ENCODE measurements around the gene TTC13. TPM values are rescaled to one million over a fixed set of nuclear protein-coding genes. Genes with fewer than 3 reads are reported as not detected.

Gene TTC13
- total and polyA plus RNA-seq, 4 donors = 2.6 to 17.5 (median 6.8) TPM

DNA sequence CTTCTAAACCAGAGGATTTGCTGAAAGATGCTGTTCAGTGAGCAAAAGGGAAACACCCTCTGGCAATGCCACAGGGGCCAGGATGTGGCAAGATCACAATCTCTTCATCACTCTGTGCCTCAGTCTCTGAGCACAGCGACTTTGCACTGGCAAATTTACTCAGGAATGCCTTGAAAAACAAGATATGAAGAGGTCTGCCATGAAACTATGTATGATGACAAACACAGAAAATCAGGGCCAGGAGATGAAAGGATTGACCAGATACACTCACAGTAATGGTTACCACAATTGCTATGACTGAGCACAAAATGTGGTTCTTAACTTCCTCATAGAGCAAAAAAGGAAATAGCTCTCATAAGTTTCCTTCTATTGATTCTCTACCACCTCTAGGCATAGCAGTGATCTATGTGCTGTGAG lies 5.8 kb downstream of the TTC13 start:
- Histone ChIP-seq H3K4me1 (ENCODE audit: control insufficient read depth in 4 of 4, insufficient read depth in 4 of 4, low read length in 3 of 4) (peaks cover 0 to 10% (median 9%) of the 10 kb centered on the region in 4 donors), H3K9me3 (ENCODE audit: control insufficient read depth in 4 of 4, low read length in 3 of 4) (no peaks in the 10 kb centered on the region), H3K27ac (ENCODE audit: low read depth in 1 of 2, low read length in 2 of 2) (no peak overlapping the region), H3K4me3 (ENCODE audit: low read depth in 1 of 3, low read length in 3 of 3) (no peak overlapping the region), H3K36me3 (ENCODE audit: control insufficient read depth in 4 of 4, insufficient read depth in 3 of 4, low read depth in 1 of 4, low read length in 3 of 4) (peaks cover 0 to 7% (median 0%) of the 10 kb centered on the region in 4 donors), H3K9ac (ENCODE audit: low read depth in 1 of 2, low read length in 2 of 2) (no peak overlapping the region), H3K27me3 (ENCODE audit: control insufficient read depth in 4 of 4, insufficient read depth in 4 of 4, low read length in 3 of 4) (no peaks in the 10 kb centered on the region)
- 83% methylated on average over 1 of the region's 1 CpG for WGBS
- no peak for DNase-seq (ENCODE audit: low spot score)
- TF ChIP-seq FOXA2 (IDR thresholded peaks at IDR 0.05) (no peak), EGR1 (IDR thresholded peaks at IDR 0.05; ENCODE audit: low read depth in 2 of 2) (no peak), YY1 (IDR thresholded peaks at IDR 0.05) (no peak), HNF4A (conservative IDR thresholded peaks at IDR 0.05) (no peak), TAF1 (conservative IDR thresholded peaks at IDR 0.05) (no peak)
- TF ChIP-seq, protein P1, sequence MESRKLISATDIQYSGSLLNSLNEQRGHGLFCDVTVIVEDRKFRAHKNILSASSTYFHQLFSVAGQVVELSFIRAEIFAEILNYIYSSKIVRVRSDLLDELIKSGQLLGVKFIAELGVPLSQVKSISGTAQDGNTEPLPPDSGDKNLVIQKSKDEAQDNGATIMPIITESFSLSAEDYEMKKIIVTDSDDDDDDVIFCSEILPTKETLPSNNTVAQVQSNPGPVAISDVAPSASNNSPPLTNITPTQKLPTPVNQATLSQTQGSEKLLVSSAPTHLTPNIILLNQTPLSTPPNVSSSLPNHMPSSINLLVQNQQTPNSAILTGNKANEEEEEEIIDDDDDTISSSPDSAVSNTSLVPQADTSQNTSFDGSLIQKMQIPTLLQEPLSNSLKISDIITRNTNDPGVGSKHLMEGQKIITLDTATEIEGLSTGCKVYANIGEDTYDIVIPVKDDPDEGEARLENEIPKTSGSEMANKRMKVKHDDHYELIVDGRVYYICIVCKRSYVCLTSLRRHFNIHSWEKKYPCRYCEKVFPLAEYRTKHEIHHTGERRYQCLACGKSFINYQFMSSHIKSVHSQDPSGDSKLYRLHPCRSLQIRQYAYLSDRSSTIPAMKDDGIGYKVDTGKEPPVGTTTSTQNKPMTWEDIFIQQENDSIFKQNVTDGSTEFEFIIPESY (IDR thresholded peaks at IDR 0.05) = no peak

DNA sequence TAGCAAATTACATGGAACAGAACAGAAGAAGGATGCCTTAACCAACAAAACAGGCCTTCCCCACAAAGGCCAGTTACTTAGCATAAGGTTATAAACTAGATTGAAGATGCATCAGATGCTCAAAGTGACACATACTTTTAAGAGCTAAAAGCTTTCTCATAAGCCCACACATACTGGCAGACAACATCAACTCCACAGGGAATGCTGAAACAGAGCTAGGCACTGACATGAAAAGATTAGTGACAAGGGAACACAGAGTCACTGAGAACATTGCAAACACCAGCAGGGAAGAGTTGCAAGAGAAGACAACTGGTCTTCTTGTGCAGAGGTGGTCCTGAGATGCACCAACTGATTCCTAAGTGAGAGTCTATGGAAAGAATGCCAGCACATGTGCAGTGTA lies 6.9 kb downstream of the TTC13 start:
- TF ChIP-seq TAF1 (conservative IDR thresholded peaks at IDR 0.05) (no peak), HNF4A (conservative IDR thresholded peaks at IDR 0.05) (no peak)
- peaks cover 0 to 5% (median 3%) of the 10 kb centered on the region in 4 donors for H3K4me1 ChIP-seq (ENCODE audit: control insufficient read depth in 4 of 4, insufficient read depth in 4 of 4, low read length in 3 of 4)
- no peak overlapping the region for H3K27ac ChIP-seq (ENCODE audit: low read depth in 1 of 2, low read length in 2 of 2)
- no peaks in the 10 kb centered on the region for H3K27me3 ChIP-seq (ENCODE audit: control insufficient read depth in 4 of 4, insufficient read depth in 4 of 4, low read length in 3 of 4)
- no peak overlapping the region for H3K4me3 ChIP-seq (ENCODE audit: low read depth in 1 of 3, low read length in 3 of 3)
- DNase-seq (ENCODE audit: low spot score) = no peak
- H3K36me3 ChIP-seq (ENCODE audit: control insufficient read depth in 4 of 4, insufficient read depth in 3 of 4, low read depth in 1 of 4, low read length in 3 of 4) = peaks cover 0 to 7% (median 0%) of the 10 kb centered on the region in 4 donors
- no peak overlapping the region for H3K9ac ChIP-seq (ENCODE audit: low read depth in 1 of 2, low read length in 2 of 2)
- no peaks in the 10 kb centered on the region for H3K9me3 ChIP-seq (ENCODE audit: control insufficient read depth in 4 of 4, low read length in 3 of 4)

DNA sequence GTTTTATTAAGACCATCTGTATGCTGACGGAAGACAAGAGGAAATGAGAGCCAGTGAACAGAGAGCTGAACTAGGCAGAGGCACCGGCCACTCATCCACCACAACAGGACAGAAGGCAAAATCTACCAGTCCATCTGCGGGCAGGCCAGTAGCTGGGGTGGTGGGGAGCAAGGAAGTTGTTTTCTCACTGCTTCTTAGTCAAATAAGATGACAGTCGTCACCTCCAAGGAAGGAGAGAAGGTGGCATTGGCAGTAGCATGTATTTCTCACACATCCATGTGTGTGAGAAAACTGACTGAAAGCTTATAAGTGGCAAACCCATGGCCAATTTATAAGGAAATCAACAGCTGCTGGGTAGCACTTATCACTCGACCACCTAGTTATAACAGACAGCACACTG lies 8.2 kb downstream of the TTC13 start:
- Histone ChIP-seq H3K9me3 (ENCODE audit: control insufficient read depth in 4 of 4, low read length in 3 of 4) (no peaks in the 10 kb centered on the region), H3K27me3 (ENCODE audit: control insufficient read depth in 4 of 4, insufficient read depth in 4 of 4, low read length in 3 of 4) (no peaks in the 10 kb centered on the region), H3K27ac (ENCODE audit: low read depth in 1 of 2, low read length in 2 of 2) (no peak overlapping the region), H3K4me1 (ENCODE audit: control insufficient read depth in 4 of 4, insufficient read depth in 4 of 4, low read length in 3 of 4) (peaks cover 3 to 7% (median 5%) of the 10 kb centered on the region in 4 donors), H3K4me3 (ENCODE audit: low read depth in 1 of 3, low read length in 3 of 3) (no peak overlapping the region), H3K36me3 (ENCODE audit: control insufficient read depth in 4 of 4, insufficient read depth in 3 of 4, low read depth in 1 of 4, low read length in 3 of 4) (peaks cover 0 to 2% (median 0%) of the 10 kb centered on the region in 4 donors), H3K9ac (ENCODE audit: low read depth in 1 of 2, low read length in 2 of 2) (no peak overlapping the region)
- TF ChIP-seq, protein P2, sequence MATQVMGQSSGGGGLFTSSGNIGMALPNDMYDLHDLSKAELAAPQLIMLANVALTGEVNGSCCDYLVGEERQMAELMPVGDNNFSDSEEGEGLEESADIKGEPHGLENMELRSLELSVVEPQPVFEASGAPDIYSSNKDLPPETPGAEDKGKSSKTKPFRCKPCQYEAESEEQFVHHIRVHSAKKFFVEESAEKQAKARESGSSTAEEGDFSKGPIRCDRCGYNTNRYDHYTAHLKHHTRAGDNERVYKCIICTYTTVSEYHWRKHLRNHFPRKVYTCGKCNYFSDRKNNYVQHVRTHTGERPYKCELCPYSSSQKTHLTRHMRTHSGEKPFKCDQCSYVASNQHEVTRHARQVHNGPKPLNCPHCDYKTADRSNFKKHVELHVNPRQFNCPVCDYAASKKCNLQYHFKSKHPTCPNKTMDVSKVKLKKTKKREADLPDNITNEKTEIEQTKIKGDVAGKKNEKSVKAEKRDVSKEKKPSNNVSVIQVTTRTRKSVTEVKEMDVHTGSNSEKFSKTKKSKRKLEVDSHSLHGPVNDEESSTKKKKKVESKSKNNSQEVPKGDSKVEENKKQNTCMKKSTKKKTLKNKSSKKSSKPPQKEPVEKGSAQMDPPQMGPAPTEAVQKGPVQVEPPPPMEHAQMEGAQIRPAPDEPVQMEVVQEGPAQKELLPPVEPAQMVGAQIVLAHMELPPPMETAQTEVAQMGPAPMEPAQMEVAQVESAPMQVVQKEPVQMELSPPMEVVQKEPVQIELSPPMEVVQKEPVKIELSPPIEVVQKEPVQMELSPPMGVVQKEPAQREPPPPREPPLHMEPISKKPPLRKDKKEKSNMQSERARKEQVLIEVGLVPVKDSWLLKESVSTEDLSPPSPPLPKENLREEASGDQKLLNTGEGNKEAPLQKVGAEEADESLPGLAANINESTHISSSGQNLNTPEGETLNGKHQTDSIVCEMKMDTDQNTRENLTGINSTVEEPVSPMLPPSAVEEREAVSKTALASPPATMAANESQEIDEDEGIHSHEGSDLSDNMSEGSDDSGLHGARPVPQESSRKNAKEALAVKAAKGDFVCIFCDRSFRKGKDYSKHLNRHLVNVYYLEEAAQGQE (IDR thresholded peaks at IDR 0.05) = no peak
- TF ChIP-seq, protein P3, sequence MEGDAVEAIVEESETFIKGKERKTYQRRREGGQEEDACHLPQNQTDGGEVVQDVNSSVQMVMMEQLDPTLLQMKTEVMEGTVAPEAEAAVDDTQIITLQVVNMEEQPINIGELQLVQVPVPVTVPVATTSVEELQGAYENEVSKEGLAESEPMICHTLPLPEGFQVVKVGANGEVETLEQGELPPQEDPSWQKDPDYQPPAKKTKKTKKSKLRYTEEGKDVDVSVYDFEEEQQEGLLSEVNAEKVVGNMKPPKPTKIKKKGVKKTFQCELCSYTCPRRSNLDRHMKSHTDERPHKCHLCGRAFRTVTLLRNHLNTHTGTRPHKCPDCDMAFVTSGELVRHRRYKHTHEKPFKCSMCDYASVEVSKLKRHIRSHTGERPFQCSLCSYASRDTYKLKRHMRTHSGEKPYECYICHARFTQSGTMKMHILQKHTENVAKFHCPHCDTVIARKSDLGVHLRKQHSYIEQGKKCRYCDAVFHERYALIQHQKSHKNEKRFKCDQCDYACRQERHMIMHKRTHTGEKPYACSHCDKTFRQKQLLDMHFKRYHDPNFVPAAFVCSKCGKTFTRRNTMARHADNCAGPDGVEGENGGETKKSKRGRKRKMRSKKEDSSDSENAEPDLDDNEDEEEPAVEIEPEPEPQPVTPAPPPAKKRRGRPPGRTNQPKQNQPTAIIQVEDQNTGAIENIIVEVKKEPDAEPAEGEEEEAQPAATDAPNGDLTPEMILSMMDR (IDR thresholded peaks at IDR 0.05; ENCODE audit: low read depth, low read length, missing input control) = no peak
- TF ChIP-seq NR2F2 (IDR thresholded peaks at IDR 0.05) (no peak), SP1 (IDR thresholded peaks at IDR 0.05) (no peak), FOXA1 (IDR thresholded peaks at IDR 0.05) (no peak), HNF4A (conservative IDR thresholded peaks at IDR 0.05) (no peak), HNF4G (IDR thresholded peaks at IDR 0.05) (no peak), EGR1 (IDR thresholded peaks at IDR 0.05; ENCODE audit: low read depth in 2 of 2) (no peak), FOXA2 (IDR thresholded peaks at IDR 0.05) (no peak), RXRA (IDR thresholded peaks at IDR 0.05) (no peak), TAF1 (conservative IDR thresholded peaks at IDR 0.05) (no peak), YY1 (IDR thresholded peaks at IDR 0.05) (no peak), GABPA (IDR thresholded peaks at IDR 0.05 in 1 of 2, conservative IDR thresholded peaks at IDR 0.05 in 1 of 2) (no peak), RAD21 (IDR thresholded peaks at IDR 0.05) (no peak), JUND (IDR thresholded peaks at IDR 0.05) (no peak)
- TF ChIP-seq, protein P4, sequence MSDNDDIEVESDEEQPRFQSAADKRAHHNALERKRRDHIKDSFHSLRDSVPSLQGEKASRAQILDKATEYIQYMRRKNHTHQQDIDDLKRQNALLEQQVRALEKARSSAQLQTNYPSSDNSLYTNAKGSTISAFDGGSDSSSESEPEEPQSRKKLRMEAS (IDR thresholded peaks at IDR 0.05) = no peak
- TF ChIP-seq, protein P5, sequence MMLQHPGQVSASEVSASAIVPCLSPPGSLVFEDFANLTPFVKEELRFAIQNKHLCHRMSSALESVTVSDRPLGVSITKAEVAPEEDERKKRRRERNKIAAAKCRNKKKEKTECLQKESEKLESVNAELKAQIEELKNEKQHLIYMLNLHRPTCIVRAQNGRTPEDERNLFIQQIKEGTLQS (IDR thresholded peaks at IDR 0.05) = no peak
- TF ChIP-seq, protein P1 (IDR thresholded peaks at IDR 0.05) = no peak
- 93% methylated on average over 5 of the region's 5 CpGs for WGBS
- no peak for DNase-seq (ENCODE audit: low spot score)
